Mesodermal cell (in vitro differentiated cells): ENCODE results near the gene PDLIM5.
A peak's percentile ranks its signal among the peaks of the same experiment; 100 is the strongest.

Source experiments
- H3K27ac ChIP-seq: 2 replicates; pipeline ENCODE4 v1.7.0; 2013; ENCODE audit warnings: mild to moderate bottlenecking, low read depth, low read length, moderate library complexity; ENCODE audit not compliant: severe bottlenecking
- H3K36me3 ChIP-seq: 2 replicates; pipeline ENCODE4 v1.7.1; 2013; ENCODE audit warnings: mild to moderate bottlenecking, low read length, moderate library complexity; ENCODE audit not compliant: control insufficient read depth, insufficient read depth
- H3K4me1 ChIP-seq: one replicate; pipeline ENCODE4 v1.7.1; 2013; ENCODE audit warnings: mild to moderate bottlenecking, low read length; ENCODE audit not compliant: insufficient read depth, control insufficient read depth, poor library complexity, severe bottlenecking
- H3K4me3 ChIP-seq: 2 replicates; pipeline ENCODE4 v1.7.0; 2013; ENCODE audit warnings: low read length, control low read depth, mild to moderate bottlenecking; ENCODE audit not compliant: insufficient read depth, poor library complexity, severe bottlenecking; ENCODE audit errors: extremely low read depth
- H3K9me3 ChIP-seq: 2 replicates; pipeline ENCODE4 v1.7.1; 2013; ENCODE audit warnings: mild to moderate bottlenecking, low read length, moderate library complexity; ENCODE audit not compliant: control insufficient read depth
- WGBS, 2 experiments: methylation state at CpG; one replicate each; pipeline ENCODE4 v1.1.5; 2013; ENCODE audit warnings: missing lambda C conversion rate in 2 of 2; ENCODE audit not compliant: insufficient coverage in 2 of 2; 5-methylcytosine and 5-hydroxymethylcytosine counted together

Gene PDLIM5

GRCh38 chr4:94671113-94671512, 219.4 kb downstream of the PDLIM5 start:
- Histone ChIP-seq H3K9me3 (no peaks in the 10 kb centered on the region), H3K4me1 (no peaks in the 10 kb centered on the region), H3K27ac (no peak overlapping the region), H3K4me3 (no peak overlapping the region), H3K36me3 (peaks cover 16% of the 10 kb centered on the region)
- WGBS, 2 experiments: 90 to 92% methylated on average over 4 of the region's 5 CpGs

GRCh38 chr4:94673961-94674360, 222.2 kb downstream of the PDLIM5 start:
- Histone ChIP-seq H3K36me3 (no peaks in the 10 kb centered on the region), H3K27ac (no peak overlapping the region), H3K4me3 (no peak overlapping the region), H3K9me3 (no peaks in the 10 kb centered on the region), H3K4me1 (no peaks in the 10 kb centered on the region)
- 100% methylated on average over 1 of the region's 2 CpGs for WGBS, 2 experiments

- Histone ChIP-seq H3K36me3 (no peaks in the 10 kb centered on the region), H3K9me3 (no peaks in the 10 kb centered on the region), H3K4me3 (no peak overlapping the region), H3K27ac (peak overlapping the region; percentile 13), H3K4me1 (no peaks in the 10 kb centered on the region)
- 71% methylated on average over 2 of the region's 2 CpGs; no CpG with 5 or more reads in 1 of the 2 experiments for WGBS, 2 experiments
These were observed 225.2 kb downstream of the PDLIM5 start for GRCh38 chr4:94676970-94677369.

- no peaks in the 10 kb centered on the region for H3K4me1 ChIP-seq
- no peaks in the 10 kb centered on the region for H3K9me3 ChIP-seq
- no peaks in the 10 kb centered on the region for H3K36me3 ChIP-seq
- no peak overlapping the region for H3K27ac ChIP-seq
- H3K4me3 ChIP-seq: no peak overlapping the region
These were observed 227.2 kb downstream of the PDLIM5 start for GRCh38 chr4:94678896-94679295.

GRCh38 chr4:94680176-94680862, 228.6 kb downstream of the PDLIM5 start:
- H3K36me3 ChIP-seq: no peaks in the 10 kb centered on the region
- H3K9me3 ChIP-seq: no peaks in the 10 kb centered on the region
- WGBS, 2 experiments: 97 to 100% methylated on average over 4 to 8 of the region's 10 CpGs
- no peak overlapping the region for H3K4me3 ChIP-seq
- no peak overlapping the region for H3K27ac ChIP-seq
- H3K4me1 ChIP-seq: no peaks in the 10 kb centered on the region

- WGBS, 2 experiments: 100% methylated on average over 2 of the region's 5 CpGs
- Histone ChIP-seq H3K4me3 (no peak overlapping the region), H3K9me3 (no peaks in the 10 kb centered on the region), H3K36me3 (no peaks in the 10 kb centered on the region), H3K4me1 (no peaks in the 10 kb centered on the region), H3K27ac (no peak overlapping the region)
These were observed 234.3 kb downstream of the PDLIM5 start for GRCh38 chr4:94686086-94686485.

- Histone ChIP-seq H3K4me1 (no peaks in the 10 kb centered on the region), H3K9me3 (no peaks in the 10 kb centered on the region), H3K27ac (no peak overlapping the region), H3K4me3 (no peak overlapping the region), H3K36me3 (no peaks in the 10 kb centered on the region)
- WGBS, 2 experiments: 100% methylated on average over 2 of the region's 4 CpGs
These were observed 237.6 kb downstream of the PDLIM5 start for GRCh38 chr4:94689155-94689860.

GRCh38 chr4:94690851-94691254, 239.1 kb downstream of the PDLIM5 start:
- no peak overlapping the region for H3K27ac ChIP-seq
- H3K9me3 ChIP-seq: no peaks in the 10 kb centered on the region
- no peaks in the 10 kb centered on the region for H3K4me1 ChIP-seq
- H3K36me3 ChIP-seq: no peaks in the 10 kb centered on the region
- 76 to 100% methylated on average over 4 of the region's 4 CpGs for WGBS, 2 experiments
- H3K4me3 ChIP-seq: no peak overlapping the region

- Histone ChIP-seq H3K36me3 (no peaks in the 10 kb centered on the region), H3K9me3 (no peaks in the 10 kb centered on the region), H3K27ac (no peak overlapping the region), H3K4me1 (no peaks in the 10 kb centered on the region), H3K4me3 (no peak overlapping the region)
- 100% methylated on average over 1 of the region's 1 CpG for WGBS, 2 experiments
These were observed 239.8 kb downstream of the PDLIM5 start for GRCh38 chr4:94691552-94691951.

GRCh38 chr4:94695384-94695783, 243.6 kb downstream of the PDLIM5 start:
- H3K9me3 ChIP-seq: no peaks in the 10 kb centered on the region
- no peaks in the 10 kb centered on the region for H3K36me3 ChIP-seq
- H3K4me1 ChIP-seq: no peaks in the 10 kb centered on the region
- H3K27ac ChIP-seq: no peak overlapping the region
- no peak overlapping the region for H3K4me3 ChIP-seq
- WGBS, 2 experiments: no CpG with 5 or more reads among the region's 4 CpGs

- Histone ChIP-seq H3K4me1 (no peaks in the 10 kb centered on the region), H3K4me3 (no peak overlapping the region), H3K36me3 (no peaks in the 10 kb centered on the region), H3K9me3 (no peaks in the 10 kb centered on the region), H3K27ac (no peak overlapping the region)
These were observed 246.4 kb downstream of the PDLIM5 start for GRCh38 chr4:94698187-94698586.
